ENCODE data around the gene TSPAN14.
A peak's percentile ranks its signal among the peaks of the same experiment; 100 is the strongest.

The TSPAN14 gene

DNA sequence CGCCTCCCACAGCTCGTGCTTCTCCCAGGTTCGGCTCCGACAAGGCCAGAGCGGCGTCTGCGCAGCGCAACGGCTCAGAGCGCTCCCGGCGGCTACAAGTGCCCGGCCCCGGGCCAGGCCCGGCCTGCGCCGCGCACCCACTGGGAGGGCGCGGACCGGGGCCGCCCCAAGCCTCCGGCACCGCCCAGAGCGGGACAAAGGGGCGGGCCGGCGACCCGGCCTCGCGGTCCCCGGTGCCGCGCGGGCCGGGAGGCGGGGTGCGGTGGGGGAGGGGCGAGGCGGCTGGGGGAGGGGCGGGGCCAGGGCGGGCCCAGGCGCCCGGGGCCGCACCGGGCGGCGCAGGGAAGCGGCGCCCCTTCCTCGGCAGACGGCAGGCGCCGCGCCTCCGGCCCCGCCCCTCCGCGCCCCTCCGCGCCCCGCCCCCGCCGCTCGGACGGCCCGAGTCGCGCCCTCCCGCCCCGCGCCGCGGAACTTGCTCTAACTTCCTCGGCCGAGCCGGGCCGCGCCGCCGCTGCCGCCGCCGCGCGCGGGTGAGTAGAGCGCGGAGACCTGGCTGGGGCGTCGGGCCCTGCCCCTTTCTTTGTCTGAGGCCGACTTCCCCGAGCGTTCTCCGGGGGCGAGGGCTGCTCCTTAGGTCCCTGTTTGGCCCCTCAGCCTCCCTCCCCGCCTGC, at the start of gene TSPAN14:
TSPAN14 (plus strand) TSS at position 469 of the 671 bp plus-strand sequence. CDS start 34,924 bp downstream, outside the sequence.
- DNase-seq (ENCODE audit: low read depth): peak; percentile 77
- H3K4me3 ChIP-seq (ENCODE audit: low read length): peak within 1 kb of the TSS; percentile 89
- TF ChIP-seq, protein P1, sequence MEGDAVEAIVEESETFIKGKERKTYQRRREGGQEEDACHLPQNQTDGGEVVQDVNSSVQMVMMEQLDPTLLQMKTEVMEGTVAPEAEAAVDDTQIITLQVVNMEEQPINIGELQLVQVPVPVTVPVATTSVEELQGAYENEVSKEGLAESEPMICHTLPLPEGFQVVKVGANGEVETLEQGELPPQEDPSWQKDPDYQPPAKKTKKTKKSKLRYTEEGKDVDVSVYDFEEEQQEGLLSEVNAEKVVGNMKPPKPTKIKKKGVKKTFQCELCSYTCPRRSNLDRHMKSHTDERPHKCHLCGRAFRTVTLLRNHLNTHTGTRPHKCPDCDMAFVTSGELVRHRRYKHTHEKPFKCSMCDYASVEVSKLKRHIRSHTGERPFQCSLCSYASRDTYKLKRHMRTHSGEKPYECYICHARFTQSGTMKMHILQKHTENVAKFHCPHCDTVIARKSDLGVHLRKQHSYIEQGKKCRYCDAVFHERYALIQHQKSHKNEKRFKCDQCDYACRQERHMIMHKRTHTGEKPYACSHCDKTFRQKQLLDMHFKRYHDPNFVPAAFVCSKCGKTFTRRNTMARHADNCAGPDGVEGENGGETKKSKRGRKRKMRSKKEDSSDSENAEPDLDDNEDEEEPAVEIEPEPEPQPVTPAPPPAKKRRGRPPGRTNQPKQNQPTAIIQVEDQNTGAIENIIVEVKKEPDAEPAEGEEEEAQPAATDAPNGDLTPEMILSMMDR (IDR thresholded peaks at IDR 0.05; ENCODE audit: insufficient read depth, low read depth, low read length, missing control alignments): no peak

DNA sequence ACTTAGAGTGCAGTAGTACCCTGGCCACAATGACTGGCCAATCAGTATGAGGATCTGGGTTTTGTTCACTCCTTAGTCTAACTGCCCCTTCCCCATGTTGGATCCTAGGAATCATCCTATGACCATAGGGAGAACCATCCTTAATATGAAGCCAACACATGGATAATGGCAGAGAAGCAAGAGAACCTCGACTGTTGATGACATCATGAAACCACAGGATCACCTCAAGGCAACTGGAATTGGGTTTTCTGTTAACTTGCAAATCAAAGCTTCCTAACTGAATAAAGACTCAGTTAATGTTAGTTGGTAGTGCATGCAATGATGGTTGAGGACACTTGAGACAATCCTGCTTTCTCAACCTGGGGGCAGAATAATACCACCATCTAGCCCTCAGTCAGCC, 49.1 kb upstream of the TSPAN14 start:
- no peak for DNase-seq (ENCODE audit: low read depth)
- H3K4me3 ChIP-seq (ENCODE audit: low read length): no peak overlapping the region
- TF ChIP-seq, protein P1 (IDR thresholded peaks at IDR 0.05; ENCODE audit: insufficient read depth, low read depth, low read length, missing control alignments): no peak

- TF ChIP-seq, protein P1 (IDR thresholded peaks at IDR 0.05; ENCODE audit: insufficient read depth, low read depth, low read length, missing control alignments): no peak
Measured at GRCh38 chr10:80405626-80406025, 48.5 kb upstream of the TSPAN14 start.

GRCh38 chr10:80406204-80406603, 47.9 kb upstream of the TSPAN14 start:
- TF ChIP-seq, protein P1 (IDR thresholded peaks at IDR 0.05; ENCODE audit: insufficient read depth, low read depth, low read length, missing control alignments): no peak
- no peak overlapping the region for H3K4me3 ChIP-seq (ENCODE audit: low read length)
- DNase-seq (ENCODE audit: low read depth): no peak

More at GRCh38 chr10:80405626-80406025, 48.5 kb upstream of the TSPAN14 start:
- no peak for DNase-seq (ENCODE audit: low read depth)
- H3K4me3 ChIP-seq (ENCODE audit: low read length): no peak overlapping the region

DNA sequence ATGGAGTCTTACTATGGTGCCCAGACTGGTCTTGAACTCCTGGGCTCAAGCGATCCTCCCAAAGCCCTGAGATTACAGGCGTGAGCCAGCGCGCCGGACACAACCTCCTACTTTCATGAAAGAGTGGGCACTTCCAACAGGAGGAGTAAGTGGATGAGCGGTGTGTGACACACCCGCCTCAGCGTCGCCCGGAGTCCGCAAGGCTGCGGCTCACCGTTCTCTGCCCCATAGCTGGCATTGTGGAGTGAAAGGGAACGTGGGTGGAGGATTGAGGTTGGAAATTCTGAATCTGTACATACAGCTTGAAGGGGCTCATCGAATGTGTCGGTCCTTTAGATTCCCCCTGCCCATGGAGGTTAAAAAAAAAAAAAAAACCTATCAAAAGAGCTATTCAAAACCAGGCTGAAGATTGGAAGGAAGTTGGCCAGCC, 46.3 kb upstream of the TSPAN14 start:
- H3K4me3 ChIP-seq (ENCODE audit: low read length): peak overlapping the region; percentile 55
- peak; percentile 42 for DNase-seq (ENCODE audit: low read depth)
- TF ChIP-seq, protein P1 (IDR thresholded peaks at IDR 0.05; ENCODE audit: insufficient read depth, low read depth, low read length, missing control alignments): no peak

DNA sequence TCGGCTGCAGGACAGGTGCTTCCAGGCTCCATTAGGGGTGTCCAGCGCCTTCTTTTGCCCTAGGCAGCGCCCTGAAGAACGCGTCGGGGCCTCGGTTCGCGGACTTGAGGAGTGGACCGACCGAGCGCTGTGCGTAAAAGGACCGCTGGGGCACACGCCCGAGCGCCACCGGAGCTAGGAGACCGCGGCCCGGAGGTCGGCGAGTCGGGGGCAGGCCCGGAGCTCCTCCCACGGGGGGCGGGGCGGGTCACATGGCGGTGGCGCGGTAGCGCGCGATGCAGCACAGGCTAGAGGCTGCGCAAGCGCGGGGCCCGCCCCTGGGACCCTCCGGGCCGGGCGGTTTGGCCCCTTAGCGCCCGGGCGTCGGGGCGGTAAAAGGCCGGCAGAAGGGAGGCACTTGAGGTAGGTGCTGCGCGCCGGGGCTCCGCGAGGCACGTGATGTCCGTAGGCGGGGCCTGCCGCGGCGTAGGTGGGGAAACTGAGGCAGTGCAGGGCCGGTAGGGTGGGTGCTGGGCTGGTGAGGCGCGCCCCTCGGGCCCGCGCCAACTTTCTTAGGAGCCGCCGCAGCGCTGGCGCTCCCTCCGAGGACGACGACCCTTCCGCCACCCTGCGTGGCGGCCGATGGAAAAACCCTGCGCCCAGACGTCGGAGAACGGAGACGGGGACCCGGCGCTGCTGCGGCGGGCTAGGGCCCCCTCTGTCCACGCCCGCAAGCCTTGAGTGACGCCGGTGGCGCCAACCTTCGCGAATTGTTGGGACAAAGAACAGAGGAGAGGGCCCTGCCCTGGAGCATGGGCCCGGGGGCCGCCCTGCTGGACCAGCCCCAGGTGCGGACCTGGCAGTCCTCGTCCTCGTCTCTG, 45.6 kb upstream of the TSPAN14 start, which contains the start of gene PRXL2A:
PRXL2A (plus strand) TSS at position 310 of the 860 bp plus-strand sequence. CDS start 11,917 bp downstream, outside the sequence.
- peak; percentile 52 for DNase-seq (ENCODE audit: low read depth)
- H3K4me3 ChIP-seq (ENCODE audit: low read length): peak within 1 kb of the TSS; percentile 55
- TF ChIP-seq, protein P1 (IDR thresholded peaks at IDR 0.05; ENCODE audit: insufficient read depth, low read depth, low read length, missing control alignments): no peak

Measured in epithelial cell of esophagus (primary cell).